GM04504 (cell line): ENCODE results near the gene EHD3.
A peak's percentile ranks its signal among the peaks of the same experiment; 100 is the strongest.

ENCODE experiments used
- DNase-seq: peaks from one replicate; pipeline ENCODE4 v3.0.0-alpha.2; 2012; ENCODE audit warnings: low read depth

Gene EHD3

GRCh38 chr2:31213601-31214443 is 20.1 kb upstream of the EHD3 start:
- DNase-seq: no peak

GRCh38 chr2:31214444-31214915 is 19.5 kb upstream of the EHD3 start:
- DNase-seq: no peak

- no peak for DNase-seq
Measured at GRCh38 chr2:31216734-31217133, 17.2 kb upstream of the EHD3 start.

- no peak for DNase-seq
Measured at GRCh38 chr2:31217465-31218200, 16.3 kb upstream of the EHD3 start, which contains the start of gene CAPN14. TSS of gene CAPN14 (minus strand) at chr2:31217515. CDS start at chr2:31205447, 12,068 bp downstream.

- DNase-seq: no peak
Measured at GRCh38 chr2:31219131-31219969, 14.6 kb upstream of the EHD3 start.

- DNase-seq: no peak
Measured at GRCh38 chr2:31221544-31221943, 12.4 kb upstream of the EHD3 start.

- no peak for DNase-seq
Measured at GRCh38 chr2:31222071-31222470, 11.9 kb upstream of the EHD3 start.

- DNase-seq: no peak
Measured at GRCh38 chr2:31223026-31223425, 10.9 kb upstream of the EHD3 start.

- DNase-seq: no peak
Measured at GRCh38 chr2:31223749-31224148, 10.2 kb upstream of the EHD3 start.

- DNase-seq: no peak
Measured at GRCh38 chr2:31226266-31226665, 7.7 kb upstream of the EHD3 start.

- DNase-seq: no peak
Measured at GRCh38 chr2:31227110-31227509, 6.8 kb upstream of the EHD3 start.

GRCh38 chr2:31227711-31228125 is 6.2 kb upstream of the EHD3 start:
- DNase-seq: no peak

- DNase-seq: no peak
Measured at GRCh38 chr2:31228717-31229116, 5.2 kb upstream of the EHD3 start.

- no peak for DNase-seq
Measured at GRCh38 chr2:31230751-31231150, 3.2 kb upstream of the EHD3 start.

GRCh38 chr2:31231571-31232302 is 2.2 kb upstream of the EHD3 start:
- DNase-seq: no peak

- DNase-seq: no peak
Measured at GRCh38 chr2:31232586-31232985, 1.4 kb upstream of the EHD3 start.

GRCh38 chr2:31233231-31233630 is 721 bp upstream of the EHD3 start:
- no peak for DNase-seq

- DNase-seq: no peak
Measured at GRCh38 chr2:31234683-31235503, 941 bp downstream of the EHD3 start.

- DNase-seq: peak; percentile 73
Measured at GRCh38 chr2:31235504-31235902, 1.6 kb downstream of the EHD3 start.

GRCh38 chr2:31236433-31237205 is 2.7 kb downstream of the EHD3 start:
- DNase-seq: no peak
